B cell (primary cell): ENCODE results near the gene CHCHD6.

Experiments
- CTCF ChIP-seq: fragments of 200-600 bp; IDR thresholded peaks from one replicate; pipeline ENCODE4 v1.8.0; 2022; ENCODE audit warnings: antibody characterized with exemption, mild to moderate bottlenecking
- EZH2 ChIP-seq: IDR thresholded peaks from 2 replicates; pipeline ENCODE4 v1.6.1; 2012; ENCODE audit warnings: borderline replicate concordance, low read depth, mild to moderate bottlenecking, moderate library complexity, low read length; ENCODE audit not compliant: insufficient read depth, poor library complexity, severe bottlenecking

DNA sequence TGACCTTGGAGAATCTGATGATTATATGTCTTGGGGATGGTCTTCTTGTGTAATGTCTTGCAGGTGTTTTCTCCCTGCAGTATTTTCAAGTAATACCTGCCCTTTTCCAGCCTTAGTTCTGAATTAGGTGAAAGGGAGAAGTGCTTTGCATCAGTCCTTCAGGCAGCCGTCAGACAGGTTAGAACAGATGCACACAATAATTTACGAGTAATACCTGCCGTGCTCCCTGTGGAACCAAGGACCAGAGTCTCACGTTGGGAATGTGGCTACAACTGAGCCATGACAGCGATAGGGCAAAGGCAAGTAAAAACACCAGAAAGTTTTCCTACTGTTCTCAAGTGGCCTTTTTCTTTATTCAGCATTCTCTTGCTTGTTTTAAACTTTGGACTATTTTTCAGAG lies 69.1 kb downstream of the CHCHD6 start:
- TF ChIP-seq CTCF = no peak
- TF ChIP-seq EZH2 = no peak
